WTC11 (cell line): Measurements from ENCODE around the gene CYP27C1.

Experiments
- ATF1 ChIP-seq: sonication (generic); formaldehyde crosslinking; IDR thresholded peaks from 2 replicates; pipeline ENCODE4 v1.8.1; 2023; ENCODE audit warnings: mild to moderate bottlenecking, moderate library complexity, missing genetic modification reagents
- ATF2 ChIP-seq: sonication (generic); formaldehyde crosslinking; IDR thresholded peaks from 2 replicates; pipeline ENCODE4 v1.8.1; 2022; ENCODE audit warnings: low read depth, missing genetic modification reagents, borderline replicate concordance
- ATF3 ChIP-seq: sonication (generic); formaldehyde crosslinking; conservative IDR thresholded peaks from 2 replicates; pipeline ENCODE4 v1.8.1; 2022; ENCODE audit warnings: mild to moderate bottlenecking, missing genetic modification reagents
- ATF6 ChIP-seq: sonication (generic); formaldehyde crosslinking; IDR thresholded peaks from 2 replicates; pipeline ENCODE4 v1.8.1; 2023; ENCODE audit warnings: mild to moderate bottlenecking, missing genetic modification reagents
- CREB1 ChIP-seq: sonication (generic); formaldehyde crosslinking; IDR thresholded peaks from 2 replicates; pipeline ENCODE4 v1.8.0; 2023; ENCODE audit warnings: mild to moderate bottlenecking, missing genetic modification reagents
- CTCF ChIP-seq: fragments of 200-600 bp; IDR thresholded peaks from 2 replicates; pipeline ENCODE4 v1.8.0; 2022; ENCODE audit warnings: antibody characterized with exemption
- FOXJ3 ChIP-seq: sonication (generic); formaldehyde crosslinking; IDR thresholded peaks from 2 replicates; pipeline ENCODE4 v1.9.0; 2021; ENCODE audit warnings: missing genetic modification reagents, mild to moderate bottlenecking, borderline replicate concordance
- JUN ChIP-seq: sonication (generic); formaldehyde crosslinking; IDR thresholded peaks from 2 replicates; pipeline ENCODE4 v1.8.0; 2023; ENCODE audit warnings: mild to moderate bottlenecking, missing genetic modification reagents
- SP1 ChIP-seq: sonication (generic); formaldehyde crosslinking; conservative IDR thresholded peaks from 2 replicates; pipeline ENCODE4 v1.8.1; 2022; ENCODE audit warnings: missing genetic modification reagents
- TP53 ChIP-seq: sonication (generic); formaldehyde crosslinking; IDR thresholded peaks from 2 replicates; pipeline ENCODE4 v1.8.1; 2023; ENCODE audit warnings: mild to moderate bottlenecking, missing genetic modification reagents
- ZNF121 ChIP-seq: sonication (generic); formaldehyde crosslinking; IDR thresholded peaks from 2 replicates; pipeline ENCODE4 v1.8.0; 2023; ENCODE audit warnings: missing genetic modification reagents

- TF ChIP-seq ATF2 (no peak), ATF6 (CRISPR knock-in tag) (no peak), CTCF (no peak), ATF3 (CRISPR knock-in tag) (no peak), ZNF121 (CRISPR knock-in tag) (no peak), CREB1 (no peak), JUN (CRISPR knock-in tag) (no peak), SP1 (CRISPR knock-in tag) (no peak), ATF1 (CRISPR knock-in tag) (no peak), TP53 (no peak), FOXJ3 (CRISPR knock-in tag) (no peak)
These were observed 31.3 kb downstream of the CYP27C1 start for GRCh38 chr2:127188797-127189196.
